Prostate gland (tissue), 2 donors: ENCODE results near the gene CAMK2B.

Experiments
- POLR2A ChIP-seq: fragments of 450-650 bp; IDR thresholded peaks from one replicate; pipeline ENCODE4 v1.6.1; 2016; ENCODE audit warnings: antibody characterized with exemption, mild to moderate bottlenecking
- POLR2AphosphoS5 ChIP-seq: sonication (generic); formaldehyde crosslinking; IDR thresholded peaks from one replicate; pipeline ENCODE4 v1.6.1; 2017; ENCODE audit warnings: antibody characterized with exemption
- TF ChIP-seq, protein P1 (sequence below), 4 experiments: fragments of 200-600 bp in 2 of 4; fragments of 450-650 bp in 2 of 4; sonication (generic) in 2 of 4; IDR thresholded peaks; 1 replicate in 3 of 4; 2 replicates in 1 of 4; pipeline ENCODE4 v1.5.1; 2016 to 2019; ENCODE audit warnings: antibody characterized with exemption in 4 of 4, mild to moderate bottlenecking in 2 of 4, moderate library complexity in 2 of 4

DNA sequence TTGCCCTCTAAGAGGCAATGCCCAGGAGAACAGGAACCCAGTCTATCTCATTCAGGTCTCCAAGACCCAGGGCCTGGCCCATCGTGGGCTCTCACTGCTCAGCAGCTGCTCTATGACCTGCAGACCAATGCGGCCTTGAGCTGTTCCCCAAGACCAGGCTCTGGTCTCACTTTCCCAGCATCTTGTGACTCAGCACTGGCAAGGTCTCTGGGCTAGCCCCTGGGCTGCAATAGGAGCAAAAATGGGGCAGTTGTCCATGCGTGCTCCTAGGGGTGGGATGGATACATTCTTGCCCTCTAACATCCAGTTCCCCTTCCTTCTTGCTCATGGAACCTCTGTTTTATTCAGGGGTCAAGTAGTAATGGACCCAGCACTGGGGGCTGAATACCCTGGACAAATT lies 149.7 kb downstream of the CAMK2B start:
- TF ChIP-seq, protein P1, sequence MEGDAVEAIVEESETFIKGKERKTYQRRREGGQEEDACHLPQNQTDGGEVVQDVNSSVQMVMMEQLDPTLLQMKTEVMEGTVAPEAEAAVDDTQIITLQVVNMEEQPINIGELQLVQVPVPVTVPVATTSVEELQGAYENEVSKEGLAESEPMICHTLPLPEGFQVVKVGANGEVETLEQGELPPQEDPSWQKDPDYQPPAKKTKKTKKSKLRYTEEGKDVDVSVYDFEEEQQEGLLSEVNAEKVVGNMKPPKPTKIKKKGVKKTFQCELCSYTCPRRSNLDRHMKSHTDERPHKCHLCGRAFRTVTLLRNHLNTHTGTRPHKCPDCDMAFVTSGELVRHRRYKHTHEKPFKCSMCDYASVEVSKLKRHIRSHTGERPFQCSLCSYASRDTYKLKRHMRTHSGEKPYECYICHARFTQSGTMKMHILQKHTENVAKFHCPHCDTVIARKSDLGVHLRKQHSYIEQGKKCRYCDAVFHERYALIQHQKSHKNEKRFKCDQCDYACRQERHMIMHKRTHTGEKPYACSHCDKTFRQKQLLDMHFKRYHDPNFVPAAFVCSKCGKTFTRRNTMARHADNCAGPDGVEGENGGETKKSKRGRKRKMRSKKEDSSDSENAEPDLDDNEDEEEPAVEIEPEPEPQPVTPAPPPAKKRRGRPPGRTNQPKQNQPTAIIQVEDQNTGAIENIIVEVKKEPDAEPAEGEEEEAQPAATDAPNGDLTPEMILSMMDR (IDR thresholded peaks at IDR 0.05) = no peak
- TF ChIP-seq POLR2AphosphoS5 = no peak
- no peak for TF ChIP-seq POLR2A
